GM04503 (cell line): ENCODE results near the gene FAT2.
"Not testable (repeated sequence)": the region's sequence is repeated elsewhere in the genome, so short reads cannot be mapped to it uniquely, and the experiment has no call there.

Experiments
- DNase-seq: peaks from one replicate; pipeline ENCODE4 v3.0.0-alpha.2; 2012; ENCODE audit warnings: low read depth

Gene FAT2

GRCh38 chr5:151580858-151581257, 10.3 kb downstream of the FAT2 start:
- no peak for DNase-seq

- no peak for DNase-seq
These were observed 10.9 kb downstream of the FAT2 start for GRCh38 chr5:151580239-151580638.

GRCh38 chr5:151579146-151579545, 12.0 kb downstream of the FAT2 start:
- DNase-seq, result not testable (repeated sequence)

- no peak for DNase-seq
These were observed 12.7 kb downstream of the FAT2 start for GRCh38 chr5:151578326-151579025.

- no peak for DNase-seq
These were observed 13.6 kb downstream of the FAT2 start for GRCh38 chr5:151577566-151577965.

- no peak for DNase-seq
These were observed 16.6 kb downstream of the FAT2 start for GRCh38 chr5:151574444-151574996.

- DNase-seq, result no peak
These were observed 18.3 kb downstream of the FAT2 start for GRCh38 chr5:151572657-151573368.

GRCh38 chr5:151571270-151572173, 19.6 kb downstream of the FAT2 start:
- DNase-seq, result no peak

GRCh38 chr5:151570512-151571269, 20.4 kb downstream of the FAT2 start:
- no peak for DNase-seq

- no peak for DNase-seq
These were observed 21.1 kb downstream of the FAT2 start for GRCh38 chr5:151570058-151570457.

GRCh38 chr5:151569132-151570046, 21.7 kb downstream of the FAT2 start:
- DNase-seq, result no peak

- DNase-seq, result no peak
These were observed 23.1 kb downstream of the FAT2 start for GRCh38 chr5:151568036-151568435.

GRCh38 chr5:151565971-151566370, 25.2 kb downstream of the FAT2 start:
- no peak for DNase-seq

GRCh38 chr5:151562019-151562707, 29.0 kb downstream of the FAT2 start:
- no peak for DNase-seq

GRCh38 chr5:151557951-151558350, 33.2 kb downstream of the FAT2 start:
- DNase-seq, result no peak

GRCh38 chr5:151557466-151557865, 33.7 kb downstream of the FAT2 start:
- DNase-seq, result no peak

- no peak for DNase-seq
These were observed 34.3 kb downstream of the FAT2 start for GRCh38 chr5:151556806-151557205.

- no peak for DNase-seq
These were observed 35.2 kb downstream of the FAT2 start for GRCh38 chr5:151555760-151556576.

- DNase-seq, result no peak
These were observed 37.4 kb downstream of the FAT2 start for GRCh38 chr5:151553695-151554094.
